ENCODE results near the gene MLYCD. TPM values are rescaled to one million over a fixed set of nuclear protein-coding genes. Genes with fewer than 3 reads are reported as not detected.

The MLYCD gene
- total and polyA plus RNA-seq, 4 experiments from 2014 or later, result 0.81 to 11.1 (median 6.3) TPM

- H3K36me3 Mint-ChIP-seq, result no peaks in the 10 kb centered on the region
- POLR2A ChIA-PET (ENCODE audit: partially characterized antibody), result interaction anchor here (1.4 kb wide), 1 partner anchor 233 kb away, joined by 3 read pairs; no protein-coding TSS in a partner anchor
- intact Hi-C loops (cut with micrococcal nuclease), result no loop called here
- no peaks in the 10 kb centered on the region for H3K9me3 Mint-ChIP-seq
- H3K4me1 Mint-ChIP-seq, result peaks cover 0 to 8% (median 4%) of the 10 kb centered on the region in 4 donors
- Histone ChIP-seq H3K4me1 (ENCODE audit: insufficient read depth, low read length) (peaks cover 10% of the 10 kb centered on the region), H3K36me3 (ENCODE audit: insufficient read depth, low read length) (no peaks in the 10 kb centered on the region), H3K9me3 (ENCODE audit: control insufficient read depth in 1 of 2, low read length in 2 of 2) (no peaks in the 10 kb centered on the region), H3K4me3 (ENCODE audit: low read length in 2 of 2) (no peak overlapping the region), H3K27ac (ENCODE audit: low read depth, low read length) (no peak overlapping the region), H3K27me3 (ENCODE audit: insufficient read depth, low read length) (no peaks in the 10 kb centered on the region)
- H3K27ac Mint-ChIP-seq, result no peak overlapping the region
- DNase-seq, result peak in 1 of 5 donors; percentile 24
- H3K4me3 Mint-ChIP-seq, result peak overlapping the region in 4 of 8 donors; percentile 26 to 59 (median 36)
- CTCF ChIA-PET (ENCODE audit: partially characterized antibody), result interaction anchor here (1.0 kb wide), 1 partner anchor 222 kb away, joined by 3 read pairs; no protein-coding TSS in a partner anchor
- peaks cover 10 to 15% of the 10 kb centered on the region in 2 donors for H3K27me3 Mint-ChIP-seq
Observed at GRCh38 chr16:83953796-83954576, 55.1 kb downstream of the MLYCD start.

DNA sequence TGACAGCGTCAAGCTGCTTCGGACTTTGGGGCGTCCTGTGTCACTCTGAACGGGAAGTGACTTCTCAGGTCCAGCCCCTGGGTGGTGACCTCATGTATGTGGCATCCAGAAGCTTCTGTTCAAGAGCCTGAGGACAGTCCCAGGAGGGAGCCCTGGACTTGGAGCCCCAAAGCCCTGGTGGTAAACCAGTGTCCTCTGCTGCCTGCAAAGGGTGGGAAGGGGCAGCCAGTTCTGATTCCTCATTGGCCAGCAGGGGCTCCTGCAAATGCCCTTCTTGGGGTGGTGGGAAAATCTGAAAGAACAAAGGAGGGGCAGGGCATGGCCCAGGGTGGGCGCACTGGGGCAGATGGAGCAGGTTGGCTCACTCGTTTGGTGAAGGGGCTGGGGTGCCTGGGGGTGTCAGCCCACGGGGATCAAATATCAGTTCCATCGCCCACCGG lies 55.7 kb downstream of the MLYCD start:
- H3K9me3 Mint-ChIP-seq, result no peaks in the 10 kb centered on the region
- no peak for DNase-seq
- H3K27me3 Mint-ChIP-seq, result peaks cover 10 to 15% of the 10 kb centered on the region in 2 donors
- H3K4me1 Mint-ChIP-seq, result peaks cover 0 to 8% (median 4%) of the 10 kb centered on the region in 4 donors
- POLR2A ChIA-PET (ENCODE audit: partially characterized antibody), result interaction anchor here (1.4 kb wide), 1 partner anchor 233 kb away, joined by 3 read pairs; no protein-coding TSS in a partner anchor
- H3K36me3 Mint-ChIP-seq, result no peaks in the 10 kb centered on the region
- H3K27me3 ChIP-seq (ENCODE audit: insufficient read depth, low read length), result no peaks in the 10 kb centered on the region
- CTCF ChIA-PET (ENCODE audit: partially characterized antibody), result no interaction called here
- H3K36me3 ChIP-seq (ENCODE audit: insufficient read depth, low read length), result no peaks in the 10 kb centered on the region
- H3K9me3 ChIP-seq (ENCODE audit: control insufficient read depth in 1 of 2, low read length in 2 of 2), result no peaks in the 10 kb centered on the region
- no peak overlapping the region for H3K27ac ChIP-seq (ENCODE audit: low read depth, low read length)
- intact Hi-C loops (cut with micrococcal nuclease), result no loop called here
- peaks cover 10% of the 10 kb centered on the region for H3K4me1 ChIP-seq (ENCODE audit: insufficient read depth, low read length)
- H3K4me3 Mint-ChIP-seq, result no peak overlapping the region
- H3K27ac Mint-ChIP-seq, result no peak overlapping the region
- H3K4me3 ChIP-seq (ENCODE audit: low read length in 2 of 2), result no peak overlapping the region

DNA sequence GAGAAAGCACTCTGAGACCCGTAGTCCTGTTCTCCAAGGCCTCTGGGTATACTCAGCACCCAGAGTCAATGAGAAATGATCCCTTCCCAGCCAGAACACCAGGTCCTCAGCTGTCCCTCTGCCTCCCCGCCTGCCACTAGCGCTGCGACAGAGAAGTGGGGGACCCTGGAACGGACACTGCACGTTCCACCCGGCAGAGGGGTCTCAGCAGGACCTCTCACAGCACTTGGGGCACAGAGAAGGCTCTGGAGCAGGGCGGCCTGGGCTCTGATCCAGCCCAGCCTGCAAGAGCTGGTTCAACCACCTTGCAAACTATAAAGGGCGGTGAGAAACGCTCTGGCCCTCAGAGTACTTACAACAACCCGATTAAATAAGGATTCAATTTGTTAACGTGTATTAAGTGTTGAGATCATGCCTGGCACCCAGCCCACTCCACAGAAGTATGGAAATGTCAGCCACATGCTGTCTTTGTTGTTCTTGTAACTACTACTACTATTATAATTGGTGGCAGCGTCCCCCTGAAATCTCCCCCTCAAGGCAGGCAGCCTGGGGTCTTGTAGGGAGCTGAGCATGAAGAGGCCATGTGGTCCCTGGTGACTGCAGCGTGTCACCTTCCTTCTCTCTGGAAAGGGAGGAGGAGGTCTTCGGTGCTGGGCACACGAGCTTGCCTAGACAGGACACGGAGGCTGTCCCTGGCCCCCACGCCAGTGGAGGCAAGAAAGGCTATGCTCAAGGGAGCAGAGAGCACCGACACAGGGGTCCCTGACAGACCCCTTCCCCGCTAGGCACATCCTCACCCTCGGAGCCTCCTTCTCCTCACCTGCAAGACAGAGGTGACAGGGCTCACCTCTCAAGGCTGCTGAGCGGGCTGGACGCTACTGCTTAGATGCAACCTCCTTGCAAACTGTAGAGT lies 56.6 kb downstream of the MLYCD start:
- H3K27me3 Mint-ChIP-seq, result peaks cover 10 to 15% of the 10 kb centered on the region in 2 donors
- H3K27ac Mint-ChIP-seq, result no peak overlapping the region
- H3K27me3 ChIP-seq (ENCODE audit: insufficient read depth, low read length), result no peaks in the 10 kb centered on the region
- H3K27ac ChIP-seq (ENCODE audit: low read depth, low read length), result no peak overlapping the region
- no peak overlapping the region for H3K4me3 Mint-ChIP-seq
- H3K9me3 ChIP-seq (ENCODE audit: control insufficient read depth in 1 of 2, low read length in 2 of 2), result no peaks in the 10 kb centered on the region
- CTCF ChIA-PET (ENCODE audit: partially characterized antibody), result interaction anchor here (1.3 to 1.4 kb wide), 3 partner anchors 10 to 232 kb away, joined by 3 to 5 read pairs (median 3); partner anchors contain the start of gene TAF1C
- no peaks in the 10 kb centered on the region for H3K9me3 Mint-ChIP-seq
- no peaks in the 10 kb centered on the region for H3K36me3 ChIP-seq (ENCODE audit: insufficient read depth, low read length)
- no peaks in the 10 kb centered on the region for H3K36me3 Mint-ChIP-seq
- POLR2A ChIA-PET (ENCODE audit: partially characterized antibody), result no interaction called here
- DNase-seq, result no peak
- H3K4me1 ChIP-seq (ENCODE audit: insufficient read depth, low read length), result peaks cover 10% of the 10 kb centered on the region
- H3K4me3 ChIP-seq (ENCODE audit: low read length in 2 of 2), result no peak overlapping the region
- intact Hi-C loops (cut with micrococcal nuclease), result loop anchor here (1.0 kb wide), 2 partner anchors 129 to 220 kb away; no protein-coding TSS in a partner anchor
- H3K4me1 Mint-ChIP-seq, result peaks cover 0 to 8% (median 4%) of the 10 kb centered on the region in 4 donors

- Histone ChIP-seq H3K27ac (ENCODE audit: low read depth, low read length) (no peak overlapping the region), H3K36me3 (ENCODE audit: insufficient read depth, low read length) (no peaks in the 10 kb centered on the region), H3K9me3 (ENCODE audit: control insufficient read depth in 1 of 2, low read length in 2 of 2) (no peaks in the 10 kb centered on the region), H3K4me1 (ENCODE audit: insufficient read depth, low read length) (peaks cover 10% of the 10 kb centered on the region), H3K4me3 (ENCODE audit: low read length in 2 of 2) (no peak overlapping the region), H3K27me3 (ENCODE audit: insufficient read depth, low read length) (no peaks in the 10 kb centered on the region)
- H3K36me3 Mint-ChIP-seq, result no peaks in the 10 kb centered on the region
- H3K9me3 Mint-ChIP-seq, result no peaks in the 10 kb centered on the region
- peak; percentile 46 to 61 (median 57) for DNase-seq
- H3K27ac Mint-ChIP-seq, result no peak overlapping the region
- peaks cover 10 to 15% of the 10 kb centered on the region in 2 donors for H3K27me3 Mint-ChIP-seq
- peaks cover 0 to 8% (median 4%) of the 10 kb centered on the region in 4 donors for H3K4me1 Mint-ChIP-seq
- H3K4me3 Mint-ChIP-seq, result no peak overlapping the region
- ChIA-PET POLR2A (ENCODE audit: partially characterized antibody) (no interaction called here), CTCF (ENCODE audit: partially characterized antibody) (interaction anchor here (1.0 to 1.7 kb wide), 7 partner anchors 9 to 230 kb away, joined by 3 to 5 read pairs (median 4); partner anchors contain the start of gene TAF1C)
- intact Hi-C loops (cut with micrococcal nuclease), result loop anchor here (1.0 kb wide), 2 partner anchors 130 to 219 kb away; no protein-coding TSS in a partner anchor
Observed at GRCh38 chr16:83956336-83957289, 57.7 kb downstream of the MLYCD start.

GRCh38 chr16:83957296-83957855 lies 58.5 kb downstream of the MLYCD start:
- no peak overlapping the region for H3K27ac ChIP-seq (ENCODE audit: low read depth, low read length)
- no peaks in the 10 kb centered on the region for H3K9me3 ChIP-seq (ENCODE audit: control insufficient read depth in 1 of 2, low read length in 2 of 2)
- POLR2A ChIA-PET (ENCODE audit: partially characterized antibody), result no interaction called here
- Mint-ChIP-seq H3K27ac (no peak overlapping the region), H3K9me3 (no peaks in the 10 kb centered on the region), H3K36me3 (no peaks in the 10 kb centered on the region), H3K27me3 (peaks cover 10 to 15% of the 10 kb centered on the region in 2 donors), H3K4me1 (peaks cover 0 to 8% (median 4%) of the 10 kb centered on the region in 4 donors), H3K4me3 (no peak overlapping the region)
- no peaks in the 10 kb centered on the region for H3K27me3 ChIP-seq (ENCODE audit: insufficient read depth, low read length)
- peaks cover 10% of the 10 kb centered on the region for H3K4me1 ChIP-seq (ENCODE audit: insufficient read depth, low read length)
- intact Hi-C loops (cut with micrococcal nuclease), result no loop called here
- no peaks in the 10 kb centered on the region for H3K36me3 ChIP-seq (ENCODE audit: insufficient read depth, low read length)
- DNase-seq, result no peak
- CTCF ChIA-PET (ENCODE audit: partially characterized antibody), result interaction anchor here (0.7 to 1.7 kb wide), 7 partner anchors 27 to 291 kb away, joined by 3 to 5 read pairs (median 4); no protein-coding TSS in a partner anchor
- H3K4me3 ChIP-seq (ENCODE audit: low read length in 2 of 2), result no peak overlapping the region

DNA sequence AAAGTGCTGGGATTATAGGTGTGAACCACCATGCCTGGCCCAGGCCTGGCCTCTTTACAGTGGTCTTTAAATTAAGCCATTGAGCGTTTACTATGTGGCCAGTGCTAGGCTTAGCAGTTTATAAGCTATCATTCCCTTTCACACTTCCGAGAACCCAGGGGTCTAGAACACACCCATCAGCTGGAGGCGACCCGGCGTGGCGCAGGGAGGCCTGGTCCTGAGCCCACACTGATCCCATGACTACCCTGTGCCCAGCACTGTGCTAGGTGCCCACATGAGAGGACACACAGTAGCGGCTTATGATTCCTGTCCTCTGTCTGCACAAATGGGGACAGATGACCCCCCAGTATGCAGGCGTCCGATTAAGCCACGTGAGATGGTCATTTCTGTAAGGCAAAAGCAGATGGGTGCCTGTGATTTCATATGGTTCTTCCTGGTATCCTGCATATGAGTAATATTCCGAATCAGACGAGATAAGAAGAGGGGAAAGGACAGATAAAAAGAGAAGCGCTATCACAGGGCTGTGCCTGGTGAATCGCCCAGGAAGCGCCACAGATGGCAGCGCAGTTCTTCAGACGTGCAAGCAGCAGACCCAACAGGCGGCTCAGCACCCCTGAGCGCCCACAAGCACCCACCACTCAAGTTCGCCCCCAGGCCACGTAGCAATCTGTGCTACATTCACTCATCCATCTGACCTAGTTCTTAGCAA lies 59.4 kb downstream of the MLYCD start:
- H3K27me3 Mint-ChIP-seq, result peaks cover 10 to 15% of the 10 kb centered on the region in 2 donors
- H3K27ac Mint-ChIP-seq, result peak overlapping the region in 1 of 7 donors; percentile 70
- no peaks in the 10 kb centered on the region for H3K27me3 ChIP-seq (ENCODE audit: insufficient read depth, low read length)
- no peak overlapping the region for H3K27ac ChIP-seq (ENCODE audit: low read depth, low read length)
- ChIA-PET CTCF (ENCODE audit: partially characterized antibody) (interaction anchor here (0.7 to 1.0 kb wide), 3 partner anchors 217 to 292 kb away, joined by 3 to 4 read pairs (median 3); partner anchors contain the start of gene TAF1C), POLR2A (ENCODE audit: partially characterized antibody) (no interaction called here)
- no peaks in the 10 kb centered on the region for H3K36me3 Mint-ChIP-seq
- H3K9me3 Mint-ChIP-seq, result no peaks in the 10 kb centered on the region
- H3K4me3 Mint-ChIP-seq, result no peak overlapping the region
- no peak overlapping the region for H3K4me3 ChIP-seq (ENCODE audit: low read length in 2 of 2)
- no peaks in the 10 kb centered on the region for H3K9me3 ChIP-seq (ENCODE audit: control insufficient read depth in 1 of 2, low read length in 2 of 2)
- intact Hi-C loops (cut with micrococcal nuclease), result no loop called here
- peaks cover 0 to 8% (median 4%) of the 10 kb centered on the region in 4 donors for H3K4me1 Mint-ChIP-seq
- H3K4me1 ChIP-seq (ENCODE audit: insufficient read depth, low read length), result peaks cover 7% of the 10 kb centered on the region
- no peaks in the 10 kb centered on the region for H3K36me3 ChIP-seq (ENCODE audit: insufficient read depth, low read length)
- no peak for DNase-seq
